GM23338 (cell line): ENCODE measurements around the gene DIO3. TPM values are rescaled to one million over a fixed set of nuclear protein-coding genes. Genes with fewer than 3 reads are reported as not detected.

ENCODE experiments used
- ATAC-seq: fragments of 200-7000 bp; cut with Tn5 transposase; 3 replicates; pipeline ENCODE4 v1.9.1; 2020
- DNase-seq: peaks from one replicate; pipeline ENCODE4 v3.0.0-alpha.2; 2015; ENCODE audit warnings: low spot score
- H2AFZ ChIP-seq: fragments of 200-600 bp; sonication (generic); 2 replicates; pipeline ENCODE4 v1.8.0; 2016; ENCODE audit warnings: antibody characterized with exemption, mild to moderate bottlenecking, moderate library complexity
- H3F3A ChIP-seq: fragments of 200-600 bp; sonication (generic); replicated peaks from 2 replicates; pipeline ENCODE4 v1.8.0; 2017; ENCODE audit warnings: antibody characterized with exemption, mixed run types, low read depth
- H3K27ac ChIP-seq: fragments of 200-600 bp; sonication (generic); 2 replicates; pipeline ENCODE4 v1.6.1; 2016; ENCODE audit warnings: low read depth
- H3K27me3 ChIP-seq: fragments of 200-600 bp; sonication (generic); 2 replicates; pipeline ENCODE4 v1.8.0; 2016; ENCODE audit warnings: mild to moderate bottlenecking, mixed run types, moderate library complexity; ENCODE audit not compliant: insufficient read depth
- H3K36me3 ChIP-seq: fragments of 200-600 bp; sonication (generic); 2 replicates; pipeline ENCODE4 v1.8.0; 2016; ENCODE audit warnings: mild to moderate bottlenecking; ENCODE audit not compliant: insufficient read depth
- H3K4me1 ChIP-seq: fragments of 200-600 bp; sonication (generic); 2 replicates; pipeline ENCODE4 v1.8.0; 2016; ENCODE audit warnings: mild to moderate bottlenecking, moderate library complexity; ENCODE audit not compliant: insufficient read depth
- H3K4me2 ChIP-seq: fragments of 200-600 bp; sonication (generic); 2 replicates; pipeline ENCODE4 v1.7.1; 2017; ENCODE audit warnings: mixed run types
- H3K4me3 ChIP-seq: fragments of 200-600 bp; sonication (generic); 2 replicates; pipeline ENCODE4 v1.6.1; 2016; ENCODE audit warnings: mixed run types
- H3K79me2 ChIP-seq: fragments of 200-600 bp; sonication (generic); replicated peaks from 2 replicates; pipeline ENCODE4 v1.8.0; 2017; ENCODE audit warnings: mild to moderate bottlenecking; ENCODE audit not compliant: insufficient read depth
- H3K9me2 ChIP-seq: fragments of 200-600 bp; sonication (generic); 2 replicates; pipeline ENCODE4 v1.8.0; 2017; ENCODE audit not compliant: insufficient read depth
- H4K20me1 ChIP-seq: fragments of 200-600 bp; sonication (generic); replicated peaks from 2 replicates; pipeline ENCODE4 v1.8.0; 2017; ENCODE audit warnings: mild to moderate bottlenecking; ENCODE audit not compliant: insufficient read depth
- H3K27ac Mint-ChIP-seq: 2 replicates; pipeline ENCODE4 v1.8.0; 2020; ENCODE audit warnings: inconsistent platforms, mild to moderate bottlenecking, moderate library complexity, mixed read lengths
- H3K27me3 Mint-ChIP-seq: 3 replicates; pipeline ENCODE4 v1.8.0; 2022; ENCODE audit warnings: low read depth, mild to moderate bottlenecking, moderate library complexity, mixed read lengths, inconsistent platforms; ENCODE audit not compliant: insufficient read depth, poor library complexity
- H3K36me3 Mint-ChIP-seq: 3 replicates; pipeline ENCODE4 v1.8.0; 2021; ENCODE audit warnings: low read depth, mild to moderate bottlenecking, inconsistent platforms, moderate library complexity, mixed read lengths
- H3K4me1 Mint-ChIP-seq: 3 replicates; pipeline ENCODE4 v1.8.0; 2020; ENCODE audit warnings: mild to moderate bottlenecking, inconsistent platforms, mixed read lengths
- H3K4me3 Mint-ChIP-seq: 3 replicates; pipeline ENCODE4 v1.8.0; 2021; ENCODE audit warnings: moderate library complexity, mild to moderate bottlenecking, inconsistent platforms, mixed read lengths
- H3K9me3 Mint-ChIP-seq: 3 replicates; pipeline ENCODE4 v1.8.0; 2020; ENCODE audit warnings: moderate library complexity, mild to moderate bottlenecking, inconsistent platforms, mixed read lengths
- CREB1 ChIP-seq: fragments of 250-450 bp; sonication (Bioruptor Pico); IDR thresholded peaks from 2 replicates; pipeline ENCODE4 v1.5.0; 2020; ENCODE audit warnings: low read depth, mild to moderate bottlenecking, moderate library complexity
- EZH2 ChIP-seq: fragments of 200-600 bp; sonication (generic); IDR thresholded peaks from one replicate; pipeline ENCODE4 v1.8.0; 2017; ENCODE audit warnings: antibody characterized with exemption, mild to moderate bottlenecking, low read depth; ENCODE audit not compliant: unreplicated experiment
- EZH2phosphoT487 ChIP-seq: fragments of 200-600 bp; sonication (generic); IDR thresholded peaks from one replicate; pipeline ENCODE4 v1.8.1; 2018; ENCODE audit warnings: antibody characterized with exemption; ENCODE audit not compliant: unreplicated experiment
- JUNB ChIP-seq: IDR thresholded peaks from one replicate; pipeline ENCODE4 v1.6.1; 2016; ENCODE audit warnings: antibody characterized with exemption; ENCODE audit not compliant: unreplicated experiment
- NANOG ChIP-seq: IDR thresholded peaks from 2 replicates; pipeline ENCODE4 v1.6.1; 2016; ENCODE audit warnings: antibody characterized with exemption, borderline replicate concordance
- POLR2AphosphoS5 ChIP-seq: IDR thresholded peaks from 2 replicates; pipeline ENCODE4 v1.6.1; 2016; ENCODE audit warnings: antibody characterized with exemption, low read depth
- STAT1 ChIP-seq: IDR thresholded peaks from one replicate; pipeline ENCODE4 v1.6.1; 2016; ENCODE audit warnings: antibody characterized with exemption; ENCODE audit not compliant: unreplicated experiment
- ZNF114 ChIP-seq: fragments of 250-450 bp; sonication (Bioruptor Pico); IDR thresholded peaks from 2 replicates; pipeline ENCODE4 v1.5.0; 2020; ENCODE audit warnings: mild to moderate bottlenecking, moderate library complexity
- ZNF331 ChIP-seq: fragments of 250-450 bp; sonication (Bioruptor Pico); IDR thresholded peaks from 2 replicates; pipeline ENCODE4 v1.5.0; 2020; ENCODE audit warnings: low read depth, mild to moderate bottlenecking, moderate library complexity
- polyA plus RNA-seq: library from polyadenylated mRNA; unstranded; fragments of >200 nt; fragmentation: Nextera tagmentation; extraction: Ambion mirVana; gene quantifications from 2 replicates; pipeline ENCODE4 v1.2.1, GENCODE V29; 2016
- total RNA-seq: library from RNA; depleted of rRNA; stranded (reverse); fragments of >200 nt; shearing (Covaris generic); gene quantifications from 2 replicates; pipeline ENCODE4 v1.2.3, GENCODE V29; 2014
- TF ChIP-seq, protein P1 (sequence below): fragments of 250-450 bp; sonication (Bioruptor Pico); IDR thresholded peaks from 2 replicates; pipeline ENCODE4 v1.5.0; 2020; ENCODE audit warnings: mild to moderate bottlenecking, moderate library complexity
- TF ChIP-seq, protein P2 (sequence below), 2 experiments: fragments of 200-600 bp in 1 of 2; sonication (generic) in 1 of 2; conservative IDR thresholded peaks; 2 replicates each; pipeline versions ENCODE4 v1.5.1 to v1.6.1; 2016 to 2017; ENCODE audit warnings: antibody characterized with exemption in 2 of 2, low read depth in 2 of 2, mild to moderate bottlenecking in 2 of 2, moderate library complexity in 1 of 2
- TF ChIP-seq, protein P3 (sequence below): IDR thresholded peaks from one replicate; pipeline ENCODE4 v1.6.1; 2018; ENCODE audit warnings: antibody characterized with exemption; ENCODE audit not compliant: unreplicated experiment
- TF ChIP-seq, protein P4 (sequence below): IDR thresholded peaks from 2 replicates; pipeline ENCODE4 v1.6.1; 2016; ENCODE audit warnings: antibody characterized with exemption

The DIO3 gene
- total and polyA plus RNA-seq, 2 experiments from 2014 or later: 0.10 to 0.28 TPM

DNA sequence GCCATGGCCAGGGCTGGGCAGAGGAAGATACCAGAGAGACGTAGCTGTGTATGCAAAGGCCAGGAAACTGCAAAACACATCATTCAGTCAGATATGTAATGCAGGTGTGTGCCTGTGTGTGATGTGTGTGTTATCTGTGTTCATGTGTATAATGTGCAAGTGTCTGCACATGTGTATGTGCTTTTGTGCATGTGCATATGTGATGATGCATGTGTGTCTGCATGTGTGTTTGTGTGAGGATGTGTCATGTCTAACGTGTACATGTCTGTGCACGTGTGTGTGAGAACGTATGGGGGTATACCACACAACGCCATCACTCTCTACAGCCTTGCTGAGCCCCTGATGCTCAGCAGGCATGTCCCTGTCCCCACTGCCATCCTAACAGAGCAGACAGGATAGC is 9.7 kb downstream of the DIO3 start:
- no peaks in the 10 kb centered on the region; the same call in 2 of the 3 replicates for H3K36me3 Mint-ChIP-seq
- H3K9me2 ChIP-seq: no peaks in the 10 kb centered on the region
- H2AFZ ChIP-seq: no peak overlapping the region
- no peaks in the 10 kb centered on the region; the same call in 2 of the 3 replicates for H3K4me1 Mint-ChIP-seq
- H3K27ac Mint-ChIP-seq: no peak overlapping the region
- H3K36me3 ChIP-seq: no peaks in the 10 kb centered on the region
- no peaks in the 10 kb centered on the region for H3K4me1 ChIP-seq
- H3K4me3 Mint-ChIP-seq: no peak overlapping the region
- no peaks in the 10 kb centered on the region; the same call in 1 of the 2 replicates for H4K20me1 ChIP-seq
- no peaks in the 10 kb centered on the region; the same call in 1 of the 3 replicates for H3K9me3 Mint-ChIP-seq
- no peak overlapping the region for H3K4me2 ChIP-seq
- H3K27ac ChIP-seq: no peak overlapping the region
- H3K79me2 ChIP-seq: no peaks in the 10 kb centered on the region
- H3K27me3 ChIP-seq: peaks cover 42% of the 10 kb centered on the region
- DNase-seq: no peak
- H3F3A ChIP-seq: no peaks in the 10 kb centered on the region
- peaks cover 24% of the 10 kb centered on the region for H3K27me3 Mint-ChIP-seq
- no peak overlapping the region for H3K4me3 ChIP-seq
- ATAC-seq: no peak
- TF ChIP-seq EZH2phosphoT487: no peak
- TF ChIP-seq, protein P1, sequence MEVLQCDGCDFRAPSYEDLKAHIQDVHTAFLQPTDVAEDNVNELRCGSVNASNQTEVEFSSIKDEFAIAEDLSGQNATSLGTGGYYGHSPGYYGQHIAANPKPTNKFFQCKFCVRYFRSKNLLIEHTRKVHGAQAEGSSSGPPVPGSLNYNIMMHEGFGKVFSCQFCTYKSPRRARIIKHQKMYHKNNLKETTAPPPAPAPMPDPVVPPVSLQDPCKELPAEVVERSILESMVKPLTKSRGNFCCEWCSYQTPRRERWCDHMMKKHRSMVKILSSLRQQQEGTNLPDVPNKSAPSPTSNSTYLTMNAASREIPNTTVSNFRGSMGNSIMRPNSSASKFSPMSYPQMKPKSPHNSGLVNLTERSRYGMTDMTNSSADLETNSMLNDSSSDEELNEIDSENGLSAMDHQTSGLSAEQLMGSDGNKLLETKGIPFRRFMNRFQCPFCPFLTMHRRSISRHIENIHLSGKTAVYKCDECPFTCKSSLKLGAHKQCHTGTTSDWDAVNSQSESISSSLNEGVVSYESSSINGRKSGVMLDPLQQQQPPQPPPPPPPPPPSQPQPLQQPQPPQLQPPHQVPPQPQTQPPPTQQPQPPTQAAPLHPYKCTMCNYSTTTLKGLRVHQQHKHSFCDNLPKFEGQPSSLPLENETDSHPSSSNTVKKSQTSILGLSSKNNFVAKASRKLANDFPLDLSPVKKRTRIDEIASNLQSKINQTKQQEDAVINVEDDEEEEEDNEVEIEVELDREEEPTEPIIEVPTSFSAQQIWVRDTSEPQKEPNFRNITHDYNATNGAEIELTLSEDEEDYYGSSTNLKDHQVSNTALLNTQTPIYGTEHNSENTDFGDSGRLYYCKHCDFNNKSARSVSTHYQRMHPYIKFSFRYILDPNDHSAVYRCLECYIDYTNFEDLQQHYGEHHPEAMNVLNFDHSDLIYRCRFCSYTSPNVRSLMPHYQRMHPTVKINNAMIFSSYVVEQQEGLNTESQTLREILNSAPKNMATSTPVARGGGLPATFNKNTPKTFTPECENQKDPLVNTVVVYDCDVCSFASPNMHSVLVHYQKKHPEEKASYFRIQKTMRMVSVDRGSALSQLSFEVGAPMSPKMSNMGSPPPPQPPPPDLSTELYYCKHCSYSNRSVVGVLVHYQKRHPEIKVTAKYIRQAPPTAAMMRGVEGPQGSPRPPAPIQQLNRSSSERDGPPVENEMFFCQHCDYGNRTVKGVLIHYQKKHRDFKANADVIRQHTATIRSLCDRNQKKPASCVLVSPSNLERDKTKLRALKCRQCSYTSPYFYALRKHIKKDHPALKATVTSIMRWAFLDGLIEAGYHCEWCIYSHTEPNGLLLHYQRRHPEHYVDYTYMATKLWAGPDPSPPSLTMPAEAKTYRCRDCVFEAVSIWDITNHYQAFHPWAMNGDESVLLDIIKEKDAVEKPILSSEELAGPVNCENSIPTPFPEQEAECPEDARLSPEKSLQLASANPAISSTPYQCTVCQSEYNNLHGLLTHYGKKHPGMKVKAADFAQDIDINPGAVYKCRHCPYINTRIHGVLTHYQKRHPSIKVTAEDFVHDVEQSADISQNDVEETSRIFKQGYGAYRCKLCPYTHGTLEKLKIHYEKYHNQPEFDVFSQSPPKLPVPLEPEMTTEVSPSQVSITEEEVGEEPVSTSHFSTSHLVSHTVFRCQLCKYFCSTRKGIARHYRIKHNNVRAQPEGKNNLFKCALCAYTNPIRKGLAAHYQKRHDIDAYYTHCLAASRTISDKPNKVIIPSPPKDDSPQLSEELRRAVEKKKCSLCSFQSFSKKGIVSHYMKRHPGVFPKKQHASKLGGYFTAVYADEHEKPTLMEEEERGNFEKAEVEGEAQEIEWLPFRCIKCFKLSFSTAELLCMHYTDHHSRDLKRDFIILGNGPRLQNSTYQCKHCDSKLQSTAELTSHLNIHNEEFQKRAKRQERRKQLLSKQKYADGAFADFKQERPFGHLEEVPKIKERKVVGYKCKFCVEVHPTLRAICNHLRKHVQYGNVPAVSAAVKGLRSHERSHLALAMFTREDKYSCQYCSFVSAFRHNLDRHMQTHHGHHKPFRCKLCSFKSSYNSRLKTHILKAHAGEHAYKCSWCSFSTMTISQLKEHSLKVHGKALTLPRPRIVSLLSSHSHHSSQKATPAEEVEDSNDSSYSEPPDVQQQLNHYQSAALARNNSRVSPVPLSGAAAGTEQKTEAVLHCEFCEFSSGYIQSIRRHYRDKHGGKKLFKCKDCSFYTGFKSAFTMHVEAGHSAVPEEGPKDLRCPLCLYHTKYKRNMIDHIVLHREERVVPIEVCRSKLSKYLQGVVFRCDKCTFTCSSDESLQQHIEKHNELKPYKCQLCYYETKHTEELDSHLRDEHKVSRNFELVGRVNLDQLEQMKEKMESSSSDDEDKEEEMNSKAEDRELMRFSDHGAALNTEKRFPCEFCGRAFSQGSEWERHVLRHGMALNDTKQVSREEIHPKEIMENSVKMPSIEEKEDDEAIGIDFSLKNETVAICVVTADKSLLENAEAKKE (CRISPR knock-in tag): no peak
- TF ChIP-seq, protein P2, sequence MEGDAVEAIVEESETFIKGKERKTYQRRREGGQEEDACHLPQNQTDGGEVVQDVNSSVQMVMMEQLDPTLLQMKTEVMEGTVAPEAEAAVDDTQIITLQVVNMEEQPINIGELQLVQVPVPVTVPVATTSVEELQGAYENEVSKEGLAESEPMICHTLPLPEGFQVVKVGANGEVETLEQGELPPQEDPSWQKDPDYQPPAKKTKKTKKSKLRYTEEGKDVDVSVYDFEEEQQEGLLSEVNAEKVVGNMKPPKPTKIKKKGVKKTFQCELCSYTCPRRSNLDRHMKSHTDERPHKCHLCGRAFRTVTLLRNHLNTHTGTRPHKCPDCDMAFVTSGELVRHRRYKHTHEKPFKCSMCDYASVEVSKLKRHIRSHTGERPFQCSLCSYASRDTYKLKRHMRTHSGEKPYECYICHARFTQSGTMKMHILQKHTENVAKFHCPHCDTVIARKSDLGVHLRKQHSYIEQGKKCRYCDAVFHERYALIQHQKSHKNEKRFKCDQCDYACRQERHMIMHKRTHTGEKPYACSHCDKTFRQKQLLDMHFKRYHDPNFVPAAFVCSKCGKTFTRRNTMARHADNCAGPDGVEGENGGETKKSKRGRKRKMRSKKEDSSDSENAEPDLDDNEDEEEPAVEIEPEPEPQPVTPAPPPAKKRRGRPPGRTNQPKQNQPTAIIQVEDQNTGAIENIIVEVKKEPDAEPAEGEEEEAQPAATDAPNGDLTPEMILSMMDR (conservative IDR thresholded peaks at IDR 0.05; ENCODE audit: low read depth in 2 of 2): no peak
- TF ChIP-seq JUNB: no peak
- no peak for TF ChIP-seq EZH2
- TF ChIP-seq POLR2AphosphoS5: no peak
- TF ChIP-seq, protein P3, sequence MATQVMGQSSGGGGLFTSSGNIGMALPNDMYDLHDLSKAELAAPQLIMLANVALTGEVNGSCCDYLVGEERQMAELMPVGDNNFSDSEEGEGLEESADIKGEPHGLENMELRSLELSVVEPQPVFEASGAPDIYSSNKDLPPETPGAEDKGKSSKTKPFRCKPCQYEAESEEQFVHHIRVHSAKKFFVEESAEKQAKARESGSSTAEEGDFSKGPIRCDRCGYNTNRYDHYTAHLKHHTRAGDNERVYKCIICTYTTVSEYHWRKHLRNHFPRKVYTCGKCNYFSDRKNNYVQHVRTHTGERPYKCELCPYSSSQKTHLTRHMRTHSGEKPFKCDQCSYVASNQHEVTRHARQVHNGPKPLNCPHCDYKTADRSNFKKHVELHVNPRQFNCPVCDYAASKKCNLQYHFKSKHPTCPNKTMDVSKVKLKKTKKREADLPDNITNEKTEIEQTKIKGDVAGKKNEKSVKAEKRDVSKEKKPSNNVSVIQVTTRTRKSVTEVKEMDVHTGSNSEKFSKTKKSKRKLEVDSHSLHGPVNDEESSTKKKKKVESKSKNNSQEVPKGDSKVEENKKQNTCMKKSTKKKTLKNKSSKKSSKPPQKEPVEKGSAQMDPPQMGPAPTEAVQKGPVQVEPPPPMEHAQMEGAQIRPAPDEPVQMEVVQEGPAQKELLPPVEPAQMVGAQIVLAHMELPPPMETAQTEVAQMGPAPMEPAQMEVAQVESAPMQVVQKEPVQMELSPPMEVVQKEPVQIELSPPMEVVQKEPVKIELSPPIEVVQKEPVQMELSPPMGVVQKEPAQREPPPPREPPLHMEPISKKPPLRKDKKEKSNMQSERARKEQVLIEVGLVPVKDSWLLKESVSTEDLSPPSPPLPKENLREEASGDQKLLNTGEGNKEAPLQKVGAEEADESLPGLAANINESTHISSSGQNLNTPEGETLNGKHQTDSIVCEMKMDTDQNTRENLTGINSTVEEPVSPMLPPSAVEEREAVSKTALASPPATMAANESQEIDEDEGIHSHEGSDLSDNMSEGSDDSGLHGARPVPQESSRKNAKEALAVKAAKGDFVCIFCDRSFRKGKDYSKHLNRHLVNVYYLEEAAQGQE: no peak
- TF ChIP-seq, protein P4, sequence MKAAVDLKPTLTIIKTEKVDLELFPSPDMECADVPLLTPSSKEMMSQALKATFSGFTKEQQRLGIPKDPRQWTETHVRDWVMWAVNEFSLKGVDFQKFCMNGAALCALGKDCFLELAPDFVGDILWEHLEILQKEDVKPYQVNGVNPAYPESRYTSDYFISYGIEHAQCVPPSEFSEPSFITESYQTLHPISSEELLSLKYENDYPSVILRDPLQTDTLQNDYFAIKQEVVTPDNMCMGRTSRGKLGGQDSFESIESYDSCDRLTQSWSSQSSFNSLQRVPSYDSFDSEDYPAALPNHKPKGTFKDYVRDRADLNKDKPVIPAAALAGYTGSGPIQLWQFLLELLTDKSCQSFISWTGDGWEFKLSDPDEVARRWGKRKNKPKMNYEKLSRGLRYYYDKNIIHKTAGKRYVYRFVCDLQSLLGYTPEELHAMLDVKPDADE: no peak
- no peak for TF ChIP-seq STAT1
- no peak for TF ChIP-seq CREB1
- no peak for TF ChIP-seq ZNF114 (CRISPR knock-in tag)
- TF ChIP-seq NANOG: no peak
- no peak for TF ChIP-seq ZNF331 (CRISPR knock-in tag)
